HepG2 (cell line): ENCODE data around the gene PLXND1. TPM values are rescaled to one million over a fixed set of nuclear protein-coding genes. Genes with fewer than 3 reads are reported as not detected.

ENCODE experiments used
- ATAC-seq: fragments of 200-7000 bp; cut with Tn5 transposase; 3 replicates; pipeline ENCODE4 v1.9.1; 2020; ENCODE audit warnings: mild to moderate bottlenecking, moderate library complexity
- BruUV-seq: library from RNA; stranded (reverse); fragments of 400-500 nt; replicated peaks from 2 replicates; lab custom pipeline; 2021; lab: Mats Ljungman, UMichigan
- CTCF ChIA-PET: fragments of 300-600 bp; formaldehyde crosslinking; extraction: SDS; loops from one replicate; lab custom pipeline; 2021; ENCODE audit warnings: low total read pairs, inconsistent platforms, low intra/inter-chr PET ratio; lab: Yijun Ruan, JAX
- POLR2A ChIA-PET: fragments of 350-600 bp; sonication (Branson Sonifier 250); formaldehyde crosslinking; loops from one replicate; lab custom pipeline; 2020; ENCODE audit warnings: antibody characterized with exemption, inconsistent platforms; lab: Yijun Ruan, JAX
- DNase-seq: peaks from one replicate; pipeline ENCODE4 v3.0.0-alpha.2; 2015; ENCODE audit warnings: low spot score
- FAIRE-seq: peaks from 3 replicates; lab custom pipeline; 2011; peaks lifted over from hg19 to GRCh38; lab: Jason Lieb, UNC
- H2AFZ ChIP-seq: one replicate; pipeline ENCODE4 v1.6.1; 2011; ENCODE audit warnings: low read length, inconsistent platforms
- H3K27ac ChIP-seq: fragments of 300-600 bp; 3 replicates; pipeline ENCODE4 v1.8.0; 2011; ENCODE audit warnings: mixed run types, mild to moderate bottlenecking, mixed read lengths, low read length, inconsistent platforms; ENCODE audit not compliant: insufficient read depth; ENCODE audit errors: extremely low read length
- H3K27me3 ChIP-seq, 2 experiments: fragments of 200-600 bp in 1 of 2; 2 replicates in 1 of 2; 3 replicates in 1 of 2; pipeline versions ENCODE4 v1.6.0 to v1.8.0; 2011; ENCODE audit warnings: low read length in 2 of 2, mild to moderate bottlenecking in 2 of 2, moderate library complexity in 2 of 2, inconsistent platforms in 1 of 2; ENCODE audit not compliant: insufficient read depth in 2 of 2, control insufficient read depth in 1 of 2
- H3K36me3 ChIP-seq, 2 experiments: fragments of 200-600 bp in 1 of 2; replicated peaks in 1 of 2; 2 replicates in 1 of 2; 3 replicates in 1 of 2; pipeline versions ENCODE4 v1.5.1 to v1.8.0; 2011; ENCODE audit warnings: low read length in 2 of 2, inconsistent platforms in 1 of 2; ENCODE audit not compliant: insufficient read depth in 2 of 2, control insufficient read depth in 1 of 2
- H3K4me1 ChIP-seq: 2 replicates; pipeline ENCODE4 v1.5.1; 2012; ENCODE audit warnings: low read length, inconsistent platforms; ENCODE audit not compliant: insufficient read depth
- H3K4me2 ChIP-seq: 2 replicates; pipeline ENCODE4 v1.6.0; 2011; ENCODE audit warnings: low read depth, low read length, inconsistent platforms
- H3K4me3 ChIP-seq, 3 experiments: fragments of 200-600 bp in 1 of 3; sonication (generic), shearing (Covaris generic) in 1 of 3; replicated peaks in 1 of 3; 2 replicates each; pipeline ENCODE4 v1.5.1; 2011 to 2016; ENCODE audit warnings: low read length in 3 of 3, inconsistent platforms in 2 of 3, low read depth in 2 of 3, mild to moderate bottlenecking in 2 of 3, control low read depth in 1 of 3, mixed read lengths in 1 of 3; ENCODE audit not compliant: insufficient read depth in 1 of 3
- H3K79me2 ChIP-seq: one replicate; pipeline ENCODE4 v1.6.1; 2011; ENCODE audit warnings: low read length, inconsistent platforms; ENCODE audit not compliant: insufficient read depth
- H3K9ac ChIP-seq: 2 replicates; pipeline ENCODE4 v1.6.0; 2011; ENCODE audit warnings: mild to moderate bottlenecking, low read depth, low read length, inconsistent platforms; ENCODE audit not compliant: insufficient read depth
- H3K9me3 ChIP-seq: 2 replicates; pipeline ENCODE4 v1.5.1; 2012; ENCODE audit warnings: mild to moderate bottlenecking, low read length
- H4K20me1 ChIP-seq: 2 replicates; pipeline ENCODE4 v1.6.0; 2011; ENCODE audit warnings: inconsistent platforms, mild to moderate bottlenecking, low read length, moderate library complexity; ENCODE audit not compliant: insufficient read depth
- ATF7 ChIP-seq, 2 experiments: fragments of 450-650 bp in 1 of 2; sonication (generic) in 1 of 2; formaldehyde crosslinking in 1 of 2; IDR thresholded peaks; 2 replicates each; pipeline versions ENCODE4 v1.4.0 to v1.6.1; 2016 to 2020; ENCODE audit warnings: antibody characterized with exemption in 1 of 2, mild to moderate bottlenecking in 1 of 2, missing genetic modification reagents in 1 of 2
- DR1 ChIP-seq: sonication (generic); formaldehyde crosslinking; IDR thresholded peaks from 2 replicates; pipeline ENCODE4 v1.8.0; 2021; ENCODE audit warnings: mild to moderate bottlenecking, missing genetic modification reagents, inconsistent platforms
- FLYWCH1 ChIP-seq: sonication (generic); formaldehyde crosslinking; IDR thresholded peaks from 2 replicates; pipeline ENCODE4 v1.8.1; 2023; ENCODE audit warnings: mild to moderate bottlenecking, missing genetic modification reagents
- HDAC2 ChIP-seq: sonication (generic); formaldehyde crosslinking; IDR thresholded peaks from 2 replicates; pipeline ENCODE4 v1.4.0; 2020; ENCODE audit warnings: missing genetic modification reagents
- NFKBIZ ChIP-seq: IDR thresholded peaks from 2 replicates; pipeline ENCODE4 v1.6.1; 2018; ENCODE audit warnings: missing genetic modification reagents, missing compliant biosample characterization
- RARA ChIP-seq: IDR thresholded peaks from 2 replicates; pipeline ENCODE4 v1.6.1; 2016; ENCODE audit warnings: missing genetic modification reagents, missing compliant biosample characterization
- SYNCRIP ChIP-seq: fragments of 200-400 bp; formaldehyde crosslinking; IDR thresholded peaks from 2 replicates; pipeline ENCODE4 v1.6.1; 2018; ENCODE audit warnings: mild to moderate bottlenecking, low read depth, low read length; ENCODE audit not compliant: insufficient read depth
- ZNF232 ChIP-seq: sonication (generic); formaldehyde crosslinking; IDR thresholded peaks from 2 replicates; pipeline ENCODE4 v1.4.0; 2020; ENCODE audit warnings: missing genetic modification reagents, borderline replicate concordance
- ZNF34 ChIP-seq: sonication (generic); formaldehyde crosslinking; IDR thresholded peaks from 2 replicates; pipeline ENCODE4 v1.4.0; 2020; ENCODE audit warnings: mild to moderate bottlenecking, missing genetic modification reagents, borderline replicate concordance
- ZNF451 ChIP-seq: sonication (generic); formaldehyde crosslinking; IDR thresholded peaks from 2 replicates; pipeline ENCODE4 v1.5.0; 2020; ENCODE audit warnings: mild to moderate bottlenecking, missing genetic modification reagents
- ZNF501 ChIP-seq: sonication (generic); formaldehyde crosslinking; IDR thresholded peaks from 2 replicates; pipeline ENCODE4 v1.5.1; 2020; ENCODE audit warnings: mild to moderate bottlenecking, moderate library complexity, missing genetic modification reagents
- ZNF564 ChIP-seq: sonication (generic); formaldehyde crosslinking; IDR thresholded peaks from 2 replicates; pipeline ENCODE4 v1.8.1; 2023; ENCODE audit warnings: mild to moderate bottlenecking, missing genetic modification reagents
- ZNF644 ChIP-seq: IDR thresholded peaks from 2 replicates; pipeline ENCODE4 v1.6.1; 2016; ENCODE audit warnings: low read depth
- ZNF766 ChIP-seq: sonication (generic); formaldehyde crosslinking; IDR thresholded peaks from 2 replicates; pipeline ENCODE4 v1.5.0; 2020; ENCODE audit warnings: missing genetic modification reagents, borderline replicate concordance
- ZSCAN21 ChIP-seq: sonication (generic); formaldehyde crosslinking; IDR thresholded peaks from 2 replicates; pipeline ENCODE4 v1.8.0; 2022; ENCODE audit warnings: mild to moderate bottlenecking, missing genetic modification reagents, moderate library complexity, borderline replicate concordance
- WGBS: methylation state at CpG from one replicate; pipeline ENCODE4 v1.1.6; 2017; ENCODE audit warnings: low lambda C conversion rate; 5-methylcytosine and 5-hydroxymethylcytosine counted together
- in situ Hi-C: cut with HindIII; loops from 2 replicates; pipeline ENCODE4 v1.10.0; 2017; ENCODE audit warnings: low pct_unique_long_range_greater_than_20kb; ENCODE audit not compliant: extremely low pct_ligation_motif_present
- intact Hi-C: fragments of 100-400 bp; cut with micrococcal nuclease; formaldehyde crosslinking; loops from one replicate; pipeline ENCODE4 v1.10.0; 2022; ENCODE audit not compliant: unreplicated experiment
- polyA plus RNA-seq, 8 experiments: library from polyadenylated mRNA; depleted of rRNA in 3 of 8; stranded (reverse) in 7 of 8; unstranded in 1 of 8; fragments of >200 nt; fragmentation: Illumina TruSeq in 4 of 8; extraction: Trizol in 4 of 8; gene quantifications; 2 replicates each; pipeline versions ENCODE4 v1.2.1 to v1.2.3, GENCODE V29; 2011 to 2016; ENCODE audit warnings: low read depth in 4 of 8, missing spikeins in 1 of 8, mixed read lengths in 1 of 8; ENCODE audit not compliant: insufficient read depth in 1 of 8
- total RNA-seq, 5 experiments: library from RNA; depleted of rRNA; stranded (reverse); fragments of >200 nt; fragmentation: Illumina TruSeq; extraction: Trizol; gene quantifications; 2 replicates each; pipeline ENCODE4 v1.2.3, GENCODE V29; 2016; ENCODE audit warnings: low read depth in 1 of 5

Gene PLXND1
- total and polyA plus RNA-seq, 2 of the 13 experiments (the other 11 are each of a cell fraction or from before 2014, with no cell fraction given): 15.9 to 42.0 TPM

GRCh38 chr3:129555153-129555550, 51.3 kb downstream of the PLXND1 start:
- no peaks in the 10 kb centered on the region for H4K20me1 ChIP-seq
- in situ Hi-C loops (no loop called here), intact Hi-C loops (loop anchor here (10.0 kb wide), 1 partner anchor 60 kb away; no protein-coding TSS in a partner anchor)
- H3K36me3 ChIP-seq: peaks cover 7 to 12% of the 10 kb centered on the region in 2 experiments; a peak in 3 of 5 replicates
- no peak overlapping the region for H3K9ac ChIP-seq
- H3K4me3 ChIP-seq: no peak overlapping the region
- FAIRE-seq (no peak), DNase-seq (no peak), ATAC-seq (no peak)
- peaks cover 50% of the 10 kb centered on the region for H3K4me1 ChIP-seq
- H3K4me2 ChIP-seq: no peak overlapping the region
- POLR2A ChIA-PET: interaction anchor here (1.0 to 2.2 kb wide), 4 partner anchors 8 to 65 kb away, joined by 3 to 11 read pairs (median 4); no protein-coding TSS in a partner anchor
- no peak overlapping the region for H3K27ac ChIP-seq
- no TSS peak for BruUV-seq
- TF ChIP-seq SYNCRIP: no peak
- no peak for TF ChIP-seq ZNF766 (CRISPR knock-in tag)
- TF ChIP-seq ZNF644 (CRISPR knock-in tag): no peak
- TF ChIP-seq HDAC2 (CRISPR knock-in tag): no peak
- no peak for TF ChIP-seq DR1 (CRISPR knock-in tag)
- no peak for TF ChIP-seq RARA (CRISPR knock-in tag)
- TF ChIP-seq ATF7 (IDR thresholded peaks at IDR 0.05): no peak
- TF ChIP-seq ATF7 (CRISPR knock-in tag; IDR thresholded peaks at IDR 0.05): no peak
- no peak for TF ChIP-seq ZSCAN21 (CRISPR knock-in tag)
- no peak for TF ChIP-seq ZNF451 (CRISPR knock-in tag)
- TF ChIP-seq ZNF232 (CRISPR knock-in tag): no peak
- TF ChIP-seq ZNF564 (CRISPR knock-in tag): no peak
- no peak for TF ChIP-seq ZNF34 (CRISPR knock-in tag)
- TF ChIP-seq NFKBIZ: no peak
- no peak for TF ChIP-seq ZNF501 (CRISPR knock-in tag)
- no peak for TF ChIP-seq FLYWCH1 (CRISPR knock-in tag)
- CTCF ChIA-PET: no interaction called here
- WGBS: 95% methylated on average over 10 of the region's 15 CpGs
- H2AFZ ChIP-seq: no peak overlapping the region
- H3K79me2 ChIP-seq: no peaks in the 10 kb centered on the region
- H3K9me3 ChIP-seq: no peaks in the 10 kb centered on the region
- no peaks in the 10 kb centered on the region; a peak in 1 of 5 replicates for H3K27me3 ChIP-seq
